ENCODE results near the gene QSOX1. TPM values are rescaled to one million over a fixed set of nuclear protein-coding genes. Genes with fewer than 3 reads are reported as not detected.
"Not testable (repeated sequence)": the region's sequence is repeated elsewhere in the genome, so short reads cannot be mapped to it uniquely, and the experiment has no call there.

Gene QSOX1
- total and polyA plus RNA-seq, 8 donors, result 38.5 to 323 (median 111) TPM

GRCh38 chr1:180198611-180199010, 43.9 kb downstream of the QSOX1 start:
- intact Hi-C loops (cut with DNase I; ENCODE audit: low total_unique reads), result no loop called here
- Histone ChIP-seq H3K4me3 (no peak overlapping the region), H3K4me1 (peaks cover 0 to 3% (median under 1%) of the 10 kb centered on the region in 4 donors), H3K27ac (no peak overlapping the region), H3K27me3 (no peaks in the 10 kb centered on the region), H3K9me3 (no peaks in the 10 kb centered on the region), H3K36me3 (peaks cover 28 to 77% (median 68%) of the 10 kb centered on the region in 4 donors)
- WGBS, 5 donors, result 86 to 94% (median 93%) methylated on average over 3 to 5 of the region's 5 CpGs
- no peak for DNase-seq
- TF ChIP-seq, protein P1, sequence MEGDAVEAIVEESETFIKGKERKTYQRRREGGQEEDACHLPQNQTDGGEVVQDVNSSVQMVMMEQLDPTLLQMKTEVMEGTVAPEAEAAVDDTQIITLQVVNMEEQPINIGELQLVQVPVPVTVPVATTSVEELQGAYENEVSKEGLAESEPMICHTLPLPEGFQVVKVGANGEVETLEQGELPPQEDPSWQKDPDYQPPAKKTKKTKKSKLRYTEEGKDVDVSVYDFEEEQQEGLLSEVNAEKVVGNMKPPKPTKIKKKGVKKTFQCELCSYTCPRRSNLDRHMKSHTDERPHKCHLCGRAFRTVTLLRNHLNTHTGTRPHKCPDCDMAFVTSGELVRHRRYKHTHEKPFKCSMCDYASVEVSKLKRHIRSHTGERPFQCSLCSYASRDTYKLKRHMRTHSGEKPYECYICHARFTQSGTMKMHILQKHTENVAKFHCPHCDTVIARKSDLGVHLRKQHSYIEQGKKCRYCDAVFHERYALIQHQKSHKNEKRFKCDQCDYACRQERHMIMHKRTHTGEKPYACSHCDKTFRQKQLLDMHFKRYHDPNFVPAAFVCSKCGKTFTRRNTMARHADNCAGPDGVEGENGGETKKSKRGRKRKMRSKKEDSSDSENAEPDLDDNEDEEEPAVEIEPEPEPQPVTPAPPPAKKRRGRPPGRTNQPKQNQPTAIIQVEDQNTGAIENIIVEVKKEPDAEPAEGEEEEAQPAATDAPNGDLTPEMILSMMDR (IDR thresholded peaks at IDR 0.05), result no peak
- TF ChIP-seq POLR2A (IDR thresholded peaks at IDR 0.05), result no peak
- TF ChIP-seq POLR2AphosphoS5 (IDR thresholded peaks at IDR 0.05), result no peak
- TF ChIP-seq EP300 (IDR thresholded peaks at IDR 0.05), result no peak

GRCh38 chr1:180199018-180199417, 44.3 kb downstream of the QSOX1 start:
- H3K27me3 ChIP-seq, result no peaks in the 10 kb centered on the region
- no peak overlapping the region for H3K27ac ChIP-seq
- H3K4me3 ChIP-seq, result no peak overlapping the region
- no peak for DNase-seq
- H3K9me3 ChIP-seq, result no peaks in the 10 kb centered on the region
- H3K36me3 ChIP-seq, result peaks cover 24 to 73% (median 64%) of the 10 kb centered on the region in 4 donors
- H3K4me1 ChIP-seq, result no peaks in the 10 kb centered on the region
- 77 to 84% (median 81%) methylated on average over 10 to 12 of the region's 12 CpGs for WGBS, 5 donors
- TF ChIP-seq, protein P1 (IDR thresholded peaks at IDR 0.05), result no peak
- TF ChIP-seq POLR2A (IDR thresholded peaks at IDR 0.05) (no peak), POLR2AphosphoS5 (IDR thresholded peaks at IDR 0.05) (no peak), EP300 (IDR thresholded peaks at IDR 0.05) (no peak)
- intact Hi-C loops (cut with DNase I; ENCODE audit: low total_unique reads), result no loop called here

GRCh38 chr1:180201451-180202200, 47.0 kb downstream of the QSOX1 start:
- H3K4me1 ChIP-seq, result no peaks in the 10 kb centered on the region
- no peak overlapping the region for H3K4me3 ChIP-seq
- 89 to 96% (median 90%) methylated on average over 7 of the region's 7 CpGs for WGBS, 5 donors
- no peaks in the 10 kb centered on the region for H3K9me3 ChIP-seq
- TF ChIP-seq POLR2A (IDR thresholded peaks at IDR 0.05) (no peak), EP300 (IDR thresholded peaks at IDR 0.05) (no peak), POLR2AphosphoS5 (IDR thresholded peaks at IDR 0.05) (no peak)
- TF ChIP-seq, protein P1 (IDR thresholded peaks at IDR 0.05), result no peak
- H3K36me3 ChIP-seq, result peaks cover 3 to 47% (median 38%) of the 10 kb centered on the region in 4 donors
- intact Hi-C loops (cut with DNase I; ENCODE audit: low total_unique reads), result no loop called here
- H3K27ac ChIP-seq, result no peak overlapping the region
- no peaks in the 10 kb centered on the region for H3K27me3 ChIP-seq
- no peak for DNase-seq

- intact Hi-C loops (cut with DNase I; ENCODE audit: low total_unique reads); DNase-seq; H3K9me3 ChIP-seq; H3K27me3 ChIP-seq; H3K4me1 ChIP-seq; H3K27ac ChIP-seq; H3K4me3 ChIP-seq: not testable (repeated sequence)
- H3K36me3 ChIP-seq, result peaks cover 0 to 37% (median 28%) of the 10 kb centered on the region in 4 donors
- WGBS, 5 donors, result 80 to 91% (median 86%) methylated on average over 5 of the region's 5 CpGs
These were observed 47.9 kb downstream of the QSOX1 start for GRCh38 chr1:180202588-180202987.

GRCh38 chr1:180204231-180204630, 49.6 kb downstream of the QSOX1 start:
- peaks cover 0 to 22% (median 12%) of the 10 kb centered on the region in 4 donors for H3K36me3 ChIP-seq
- no peak overlapping the region for H3K4me3 ChIP-seq
- intact Hi-C loops (cut with DNase I; ENCODE audit: low total_unique reads), result no loop called here
- no peak for TF ChIP-seq EP300 (IDR thresholded peaks at IDR 0.05)
- TF ChIP-seq POLR2AphosphoS5 (IDR thresholded peaks at IDR 0.05), result no peak
- TF ChIP-seq POLR2A (IDR thresholded peaks at IDR 0.05), result no peak
- TF ChIP-seq, protein P1 (IDR thresholded peaks at IDR 0.05), result no peak
- H3K9me3 ChIP-seq, result no peaks in the 10 kb centered on the region
- no peak for DNase-seq
- H3K27ac ChIP-seq, result no peak overlapping the region
- H3K4me1 ChIP-seq, result no peaks in the 10 kb centered on the region
- 72 to 81% (median 79%) methylated on average over 5 to 6 of the region's 6 CpGs for WGBS, 5 donors
- no peaks in the 10 kb centered on the region for H3K27me3 ChIP-seq

All from stomach (tissue), 9 donors.